MM.1S (cell line): ENCODE data around the gene CCDC134.

Experiments used
- DNase-seq: peaks from one replicate; pipeline ENCODE4 v3.0.0-alpha.2; 2015
- H2AFZ ChIP-seq: fragments of 300-600 bp; sonication (generic); 2 replicates; pipeline ENCODE4 v1.6.0; 2016; ENCODE audit warnings: antibody characterized with exemption, low read length
- H3F3A ChIP-seq: fragments of 300-600 bp; sonication (generic); 2 replicates; pipeline ENCODE4 v1.6.1; 2016; ENCODE audit warnings: mild to moderate bottlenecking, antibody characterized with exemption, low read length, moderate library complexity, mixed read lengths; ENCODE audit not compliant: insufficient read depth
- H3K27ac ChIP-seq: fragments of 300-600 bp; sonication (generic); 2 replicates; pipeline ENCODE4 v1.5.1; 2016; ENCODE audit warnings: mild to moderate bottlenecking, low read length
- H3K27me3 ChIP-seq: fragments of 300-600 bp; sonication (generic); replicated peaks from 2 replicates; pipeline ENCODE4 v1.6.0; 2016; ENCODE audit warnings: low read length; ENCODE audit not compliant: insufficient read depth
- H3K36me3 ChIP-seq: fragments of 300-600 bp; sonication (generic); replicated peaks from 2 replicates; pipeline ENCODE4 v1.6.1; 2016; ENCODE audit warnings: mild to moderate bottlenecking, low read length, mixed read lengths; ENCODE audit not compliant: insufficient read depth
- H3K4me1 ChIP-seq: fragments of 300-600 bp; sonication (generic); 2 replicates; pipeline ENCODE4 v1.6.1; 2016; ENCODE audit warnings: low read length, mixed read lengths
- H3K4me2 ChIP-seq: fragments of 300-600 bp; sonication (generic); 2 replicates; pipeline ENCODE4 v1.6.0; 2016; ENCODE audit warnings: low read depth, low read length
- H3K4me3 ChIP-seq: fragments of 300-600 bp; sonication (generic); 2 replicates; pipeline ENCODE4 v1.5.1; 2016; ENCODE audit warnings: low read length, mixed read lengths
- H3K79me2 ChIP-seq: fragments of 300-600 bp; sonication (generic); 2 replicates; pipeline ENCODE4 v1.6.1; 2016; ENCODE audit warnings: mixed run types, low read length, mixed read lengths
- H3K9ac ChIP-seq: fragments of 300-600 bp; sonication (generic); 2 replicates; pipeline ENCODE4 v1.6.1; 2016; ENCODE audit warnings: low read length, mixed read lengths
- H3K9me2 ChIP-seq: fragments of 300-600 bp; sonication (generic); replicated peaks from 2 replicates; pipeline ENCODE4 v1.6.1; 2016; ENCODE audit warnings: mild to moderate bottlenecking, low read length, mixed read lengths; ENCODE audit not compliant: insufficient read depth
- H3K9me3 ChIP-seq: fragments of 300-600 bp; sonication (generic); replicated peaks from 2 replicates; pipeline ENCODE4 v1.6.1; 2016; ENCODE audit warnings: mild to moderate bottlenecking, low read length, mixed read lengths; ENCODE audit not compliant: insufficient read depth
- H4K20me1 ChIP-seq: fragments of 300-600 bp; sonication (generic); 2 replicates; pipeline ENCODE4 v1.6.1; 2016; ENCODE audit warnings: mild to moderate bottlenecking, low read length, moderate library complexity, mixed read lengths; ENCODE audit not compliant: insufficient read depth
- CTCF ChIP-seq: fragments of 300-600 bp; sonication (generic); IDR thresholded peaks from 2 replicates; pipeline ENCODE4 v1.5.1; 2016; ENCODE audit warnings: antibody characterized with exemption, low read length, mixed read lengths
- EZH2 ChIP-seq: fragments of 300-600 bp; sonication (generic); optimal IDR thresholded peaks from 2 replicates; pipeline ENCODE3; 2017; ENCODE audit warnings: low read depth, mild to moderate bottlenecking, antibody characterized with exemption, low read length, mixed read lengths
- EZH2phosphoT487 ChIP-seq: fragments of 300-600 bp; sonication (generic); IDR thresholded peaks from 2 replicates; pipeline ENCODE4 v1.6.1; 2018; ENCODE audit warnings: antibody characterized with exemption, low read length

CCDC134 gene

GRCh38 chr22:41815716-41816115 is 15.2 kb downstream of the CCDC134 start:
- Histone ChIP-seq H3K4me3 (no peak overlapping the region), H3K36me3 (no peaks in the 10 kb centered on the region), H3K4me1 (no peaks in the 10 kb centered on the region), H3K27me3 (no peaks in the 10 kb centered on the region), H3K9me2 (no peaks in the 10 kb centered on the region), H3K79me2 (peaks cover 21% of the 10 kb centered on the region), H3K27ac (no peak overlapping the region), H3K4me2 (no peak overlapping the region), H4K20me1 (no peaks in the 10 kb centered on the region), H3K9me3 (no peaks in the 10 kb centered on the region), H3K9ac (no peak overlapping the region), H3F3A (no peaks in the 10 kb centered on the region), H2AFZ (no peak overlapping the region)
- no peak for DNase-seq
- TF ChIP-seq CTCF = no peak
- no peak for TF ChIP-seq EZH2
- TF ChIP-seq EZH2phosphoT487 = no peak

- H3K4me1 ChIP-seq = no peaks in the 10 kb centered on the region
- H4K20me1 ChIP-seq = no peaks in the 10 kb centered on the region
- H2AFZ ChIP-seq = no peak overlapping the region
- no peak overlapping the region for H3K9ac ChIP-seq
- no peaks in the 10 kb centered on the region for H3K9me2 ChIP-seq
- no peak for DNase-seq
- no peaks in the 10 kb centered on the region for H3F3A ChIP-seq
- no peak overlapping the region for H3K27ac ChIP-seq
- no peaks in the 10 kb centered on the region for H3K9me3 ChIP-seq
- no peaks in the 10 kb centered on the region for H3K27me3 ChIP-seq
- TF ChIP-seq CTCF (no peak), EZH2phosphoT487 (no peak), EZH2 (no peak)
- no peaks in the 10 kb centered on the region for H3K36me3 ChIP-seq
- H3K4me3 ChIP-seq = no peak overlapping the region
- no peak overlapping the region for H3K4me2 ChIP-seq
- H3K79me2 ChIP-seq = peaks cover 18% of the 10 kb centered on the region
These were observed 15.8 kb downstream of the CCDC134 start for GRCh38 chr22:41816241-41816640.

GRCh38 chr22:41816871-41817270 is 16.4 kb downstream of the CCDC134 start:
- H3K9ac ChIP-seq = no peak overlapping the region
- no peak overlapping the region for H3K4me2 ChIP-seq
- no peak overlapping the region for H2AFZ ChIP-seq
- H3K36me3 ChIP-seq = no peaks in the 10 kb centered on the region
- H3K27ac ChIP-seq = no peak overlapping the region
- no peaks in the 10 kb centered on the region for H3K9me2 ChIP-seq
- no peaks in the 10 kb centered on the region for H4K20me1 ChIP-seq
- no peaks in the 10 kb centered on the region for H3K4me1 ChIP-seq
- no peaks in the 10 kb centered on the region for H3F3A ChIP-seq
- no peak overlapping the region for H3K4me3 ChIP-seq
- TF ChIP-seq EZH2 = no peak
- no peak for TF ChIP-seq CTCF
- no peak for TF ChIP-seq EZH2phosphoT487
- no peaks in the 10 kb centered on the region for H3K9me3 ChIP-seq
- no peaks in the 10 kb centered on the region for H3K27me3 ChIP-seq
- H3K79me2 ChIP-seq = peaks cover 15% of the 10 kb centered on the region
- DNase-seq = no peak
